HepG2 (cell line): ENCODE results near the gene TROAP. TPM values are rescaled to one million over a fixed set of nuclear protein-coding genes. Genes with fewer than 3 reads are reported as not detected.
A peak's percentile ranks its signal among the peaks of the same experiment; 100 is the strongest.

Experiments used
- HIVEP1 ChIP-seq: sonication (generic); formaldehyde crosslinking; IDR thresholded peaks from 2 replicates; pipeline ENCODE4 v1.4.0; 2020; ENCODE audit warnings: mild to moderate bottlenecking, missing genetic modification reagents
- KLF11 ChIP-seq: IDR thresholded peaks from 2 replicates; pipeline ENCODE4 v1.6.1; 2016; ENCODE audit warnings: missing compliant biosample characterization
- MYC ChIP-seq: sonication (generic); formaldehyde crosslinking; IDR thresholded peaks from 2 replicates; pipeline ENCODE4 v1.9.0; 2021; ENCODE audit warnings: missing genetic modification reagents, borderline replicate concordance
- PAWR ChIP-seq: sonication (generic); formaldehyde crosslinking; IDR thresholded peaks from 2 replicates; pipeline ENCODE4 v1.4.0; 2020; ENCODE audit warnings: missing genetic modification reagents, mild to moderate bottlenecking, borderline replicate concordance
- PITX1 ChIP-seq: sonication (generic); formaldehyde crosslinking; IDR thresholded peaks from 2 replicates; pipeline ENCODE4 v1.5.1; 2020; ENCODE audit warnings: mild to moderate bottlenecking, missing genetic modification reagents
- RAD21 ChIP-seq: fragments of 450-650 bp; formaldehyde crosslinking; IDR thresholded peaks from 2 replicates; pipeline ENCODE4 v1.5.0; 2020; ENCODE audit warnings: mild to moderate bottlenecking
- SNAPC4 ChIP-seq: sonication (generic); formaldehyde crosslinking; IDR thresholded peaks from 2 replicates; pipeline ENCODE4 v1.4.0; 2020; ENCODE audit warnings: mild to moderate bottlenecking, missing genetic modification reagents
- SNAPC5 ChIP-seq: sonication (generic); formaldehyde crosslinking; IDR thresholded peaks from 2 replicates; pipeline ENCODE4 v1.8.1; 2023; ENCODE audit warnings: mild to moderate bottlenecking, missing genetic modification reagents, borderline replicate concordance
- TAF15 ChIP-seq: fragments of 200-400 bp; formaldehyde crosslinking; IDR thresholded peaks from one replicate; pipeline ENCODE4 v1.6.1; 2018; ENCODE audit warnings: mild to moderate bottlenecking, low read depth, low read length; ENCODE audit not compliant: poor library complexity, severe bottlenecking
- TSC22D2 ChIP-seq: sonication (generic); formaldehyde crosslinking; IDR thresholded peaks from 2 replicates; pipeline ENCODE4 v1.5.1; 2020; ENCODE audit warnings: missing genetic modification reagents, mild to moderate bottlenecking, borderline replicate concordance
- UBTF ChIP-seq: sonication (generic); formaldehyde crosslinking; IDR thresholded peaks from 2 replicates; pipeline ENCODE4 v1.4.0; 2020; ENCODE audit warnings: mild to moderate bottlenecking, missing genetic modification reagents
- ZFP36 ChIP-seq: fragments of 150-350 bp; IDR thresholded peaks from 2 replicates; pipeline ENCODE4 v1.6.1; 2018; ENCODE audit warnings: borderline replicate concordance, low read length, low read depth; ENCODE audit not compliant: partially characterized antibody
- ZNF18 ChIP-seq: sonication (generic); formaldehyde crosslinking; IDR thresholded peaks from 2 replicates; pipeline ENCODE4 v1.8.0; 2022; ENCODE audit warnings: mild to moderate bottlenecking, missing genetic modification reagents; ENCODE audit not compliant: insufficient replicate concordance
- ZNF335 ChIP-seq: sonication (generic); formaldehyde crosslinking; IDR thresholded peaks from 2 replicates; pipeline ENCODE4 v1.4.0; 2020; ENCODE audit warnings: missing genetic modification reagents
- ZNF446 ChIP-seq: sonication (generic); formaldehyde crosslinking; IDR thresholded peaks from 2 replicates; pipeline ENCODE4 v1.5.0; 2020; ENCODE audit warnings: mild to moderate bottlenecking, missing genetic modification reagents
- ZNF468 ChIP-seq: sonication (generic); formaldehyde crosslinking; IDR thresholded peaks from 2 replicates; pipeline ENCODE4 v1.8.0; 2022; ENCODE audit warnings: mild to moderate bottlenecking, moderate library complexity, missing genetic modification reagents
- ZNF563 ChIP-seq: sonication (generic); formaldehyde crosslinking; IDR thresholded peaks from 2 replicates; pipeline ENCODE4 v1.8.0; 2022; ENCODE audit warnings: mild to moderate bottlenecking, moderate library complexity, missing genetic modification reagents
- ZNF580 ChIP-seq: IDR thresholded peaks from 2 replicates; pipeline ENCODE4 v1.6.1; 2016; ENCODE audit warnings: low read depth, borderline replicate concordance
- ZNF772 ChIP-seq: sonication (generic); formaldehyde crosslinking; IDR thresholded peaks from 2 replicates; pipeline ENCODE4 v1.5.0; 2020; ENCODE audit warnings: mild to moderate bottlenecking, missing genetic modification reagents
- ZNF788 ChIP-seq: sonication (generic); formaldehyde crosslinking; IDR thresholded peaks from 2 replicates; pipeline ENCODE4 v1.5.0; 2020; ENCODE audit warnings: mild to moderate bottlenecking, missing genetic modification reagents, borderline replicate concordance
- polyA plus RNA-seq, 8 experiments: library from polyadenylated mRNA; depleted of rRNA in 3 of 8; stranded (reverse) in 7 of 8; unstranded in 1 of 8; fragments of >200 nt; fragmentation: Illumina TruSeq in 4 of 8; extraction: Trizol in 4 of 8; gene quantifications; 2 replicates each; pipeline versions ENCODE4 v1.2.1 to v1.2.3, GENCODE V29; 2011 to 2016; ENCODE audit warnings: low read depth in 4 of 8, missing spikeins in 1 of 8, mixed read lengths in 1 of 8; ENCODE audit not compliant: insufficient read depth in 1 of 8
- total RNA-seq, 5 experiments: library from RNA; depleted of rRNA; stranded (reverse); fragments of >200 nt; fragmentation: Illumina TruSeq; extraction: Trizol; gene quantifications; 2 replicates each; pipeline ENCODE4 v1.2.3, GENCODE V29; 2016; ENCODE audit warnings: low read depth in 1 of 5

The TROAP gene
- total and polyA plus RNA-seq, 2 of the 13 experiments (the other 11 are each of a cell fraction or from before 2014, with no cell fraction given), result 22.5 to 30.9 TPM

GRCh38 chr12:49296034-49296835, 26.8 kb upstream of the TROAP start (continued):
- TF ChIP-seq HIVEP1, result no peak
- TF ChIP-seq PITX1 (CRISPR knock-in tag), result 0 out of 2 replicates have a peak, but pooled peaks have one; percentile 10
- no peak for TF ChIP-seq ZNF335 (CRISPR knock-in tag)
- TF ChIP-seq ZNF446 (CRISPR knock-in tag), result no peak
- no peak for TF ChIP-seq ZFP36
- no peak for TF ChIP-seq PAWR (CRISPR knock-in tag)
- peak; percentile 46; the same call in 1 of the 2 replicates for TF ChIP-seq UBTF (CRISPR knock-in tag)
- TF ChIP-seq ZNF772, result no peak
- no peak for TF ChIP-seq ZNF580
- TF ChIP-seq RAD21, result peak; percentile 40; the same call in 1 of the 2 replicates
- no peak for TF ChIP-seq ZNF18 (CRISPR knock-in tag)
- TF ChIP-seq TSC22D2, result no peak
- TF ChIP-seq SNAPC4, result no peak
- no peak for TF ChIP-seq ZNF468 (CRISPR knock-in tag)
- TF ChIP-seq MYC (CRISPR knock-in tag), result peak; percentile 9; the same call in 1 of the 2 replicates
- TF ChIP-seq KLF11 (CRISPR knock-in tag), result no peak
- TF ChIP-seq ZNF563, result no peak
- peak; percentile 51 for TF ChIP-seq TAF15
- TF ChIP-seq SNAPC5 (CRISPR knock-in tag), result no peak
- TF ChIP-seq ZNF788 (CRISPR knock-in tag), result peak; percentile 20; the same call in 1 of the 2 replicates
